Measurements from ENCODE around the gene MMS22L.
A peak's percentile ranks its signal among the peaks of the same experiment; 100 is the strongest.

The MMS22L gene, protein sequence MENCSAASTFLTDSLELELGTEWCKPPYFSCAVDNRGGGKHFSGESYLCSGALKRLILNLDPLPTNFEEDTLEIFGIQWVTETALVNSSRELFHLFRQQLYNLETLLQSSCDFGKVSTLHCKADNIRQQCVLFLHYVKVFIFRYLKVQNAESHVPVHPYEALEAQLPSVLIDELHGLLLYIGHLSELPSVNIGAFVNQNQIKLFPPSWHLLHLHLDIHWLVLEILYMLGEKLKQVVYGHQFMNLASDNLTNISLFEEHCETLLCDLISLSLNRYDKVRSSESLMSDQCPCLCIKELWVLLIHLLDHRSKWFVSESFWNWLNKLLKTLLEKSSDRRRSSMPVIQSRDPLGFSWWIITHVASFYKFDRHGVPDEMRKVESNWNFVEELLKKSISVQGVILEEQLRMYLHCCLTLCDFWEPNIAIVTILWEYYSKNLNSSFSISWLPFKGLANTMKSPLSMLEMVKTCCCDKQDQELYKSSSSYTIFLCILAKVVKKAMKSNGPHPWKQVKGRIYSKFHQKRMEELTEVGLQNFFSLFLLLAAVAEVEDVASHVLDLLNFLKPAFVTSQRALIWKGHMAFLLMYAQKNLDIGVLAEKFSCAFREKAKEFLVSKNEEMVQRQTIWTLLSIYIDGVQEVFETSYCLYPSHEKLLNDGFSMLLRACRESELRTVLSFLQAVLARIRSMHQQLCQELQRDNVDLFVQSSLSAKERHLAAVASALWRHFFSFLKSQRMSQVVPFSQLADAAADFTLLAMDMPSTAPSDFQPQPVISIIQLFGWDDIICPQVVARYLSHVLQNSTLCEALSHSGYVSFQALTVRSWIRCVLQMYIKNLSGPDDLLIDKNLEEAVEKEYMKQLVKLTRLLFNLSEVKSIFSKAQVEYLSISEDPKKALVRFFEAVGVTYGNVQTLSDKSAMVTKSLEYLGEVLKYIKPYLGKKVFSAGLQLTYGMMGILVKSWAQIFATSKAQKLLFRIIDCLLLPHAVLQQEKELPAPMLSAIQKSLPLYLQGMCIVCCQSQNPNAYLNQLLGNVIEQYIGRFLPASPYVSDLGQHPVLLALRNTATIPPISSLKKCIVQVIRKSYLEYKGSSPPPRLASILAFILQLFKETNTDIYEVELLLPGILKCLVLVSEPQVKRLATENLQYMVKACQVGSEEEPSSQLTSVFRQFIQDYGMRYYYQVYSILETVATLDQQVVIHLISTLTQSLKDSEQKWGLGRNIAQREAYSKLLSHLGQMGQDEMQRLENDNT

DNA sequence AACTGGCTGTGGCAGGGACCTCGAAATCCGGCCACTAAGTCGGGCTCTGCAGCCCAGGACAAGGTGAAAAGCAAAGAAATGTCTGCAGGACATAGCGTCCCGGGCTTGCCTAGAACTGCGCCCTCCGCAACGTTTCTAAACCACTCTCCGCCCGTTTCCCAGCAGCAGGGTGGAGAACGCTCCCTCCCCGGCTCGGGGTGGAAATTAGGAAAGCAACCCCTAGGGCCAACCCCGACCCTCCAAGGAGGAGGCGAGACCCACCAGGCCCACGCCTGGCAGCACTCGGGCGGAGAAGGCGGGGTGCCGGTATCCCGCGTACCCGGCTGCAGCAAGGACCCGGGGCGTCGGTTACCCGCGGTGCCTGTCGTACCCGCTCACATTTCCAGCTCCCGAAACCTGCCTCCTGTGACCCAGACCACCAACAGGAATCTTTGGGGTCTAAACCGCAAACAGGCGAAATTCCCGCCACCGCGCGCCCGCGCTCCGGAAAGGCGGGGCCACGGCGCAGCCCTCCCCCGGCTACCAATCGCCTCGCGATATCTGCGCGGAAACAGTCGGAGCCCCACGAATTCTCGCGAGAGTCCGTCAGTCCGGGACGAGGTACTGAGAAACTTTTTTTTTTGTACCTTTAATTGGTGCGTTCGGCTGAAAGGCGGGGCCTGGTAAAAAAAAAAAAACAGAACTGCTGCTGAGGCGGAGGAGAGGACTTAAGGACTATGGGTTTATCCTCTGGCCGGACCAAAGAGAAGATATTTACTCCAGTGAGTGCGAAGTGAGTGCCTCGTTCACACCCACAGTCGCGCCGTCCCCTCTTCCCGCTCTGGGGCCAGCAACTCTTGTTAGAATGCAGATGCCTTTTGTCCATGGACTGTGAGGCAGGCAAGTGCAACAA is at the start of gene MMS22L:
Gene MMS22L, minus strand, starts transcription at position 491 of the 892 bp plus-strand sequence. CDS start 739 bp downstream, outside the sequence.
- TF ChIP-seq, protein P1, sequence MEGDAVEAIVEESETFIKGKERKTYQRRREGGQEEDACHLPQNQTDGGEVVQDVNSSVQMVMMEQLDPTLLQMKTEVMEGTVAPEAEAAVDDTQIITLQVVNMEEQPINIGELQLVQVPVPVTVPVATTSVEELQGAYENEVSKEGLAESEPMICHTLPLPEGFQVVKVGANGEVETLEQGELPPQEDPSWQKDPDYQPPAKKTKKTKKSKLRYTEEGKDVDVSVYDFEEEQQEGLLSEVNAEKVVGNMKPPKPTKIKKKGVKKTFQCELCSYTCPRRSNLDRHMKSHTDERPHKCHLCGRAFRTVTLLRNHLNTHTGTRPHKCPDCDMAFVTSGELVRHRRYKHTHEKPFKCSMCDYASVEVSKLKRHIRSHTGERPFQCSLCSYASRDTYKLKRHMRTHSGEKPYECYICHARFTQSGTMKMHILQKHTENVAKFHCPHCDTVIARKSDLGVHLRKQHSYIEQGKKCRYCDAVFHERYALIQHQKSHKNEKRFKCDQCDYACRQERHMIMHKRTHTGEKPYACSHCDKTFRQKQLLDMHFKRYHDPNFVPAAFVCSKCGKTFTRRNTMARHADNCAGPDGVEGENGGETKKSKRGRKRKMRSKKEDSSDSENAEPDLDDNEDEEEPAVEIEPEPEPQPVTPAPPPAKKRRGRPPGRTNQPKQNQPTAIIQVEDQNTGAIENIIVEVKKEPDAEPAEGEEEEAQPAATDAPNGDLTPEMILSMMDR (IDR thresholded peaks at IDR 0.05; ENCODE audit: control insufficient read depth, insufficient read depth, low read depth, low read length, missing control alignments) = no peak
- H3K4me3 ChIP-seq (ENCODE audit: control insufficient read depth, low read depth, low read length) = peak within 1 kb of the TSS; percentile 62
- DNase-seq (ENCODE audit: low read depth) = peak; percentile 70

DNA sequence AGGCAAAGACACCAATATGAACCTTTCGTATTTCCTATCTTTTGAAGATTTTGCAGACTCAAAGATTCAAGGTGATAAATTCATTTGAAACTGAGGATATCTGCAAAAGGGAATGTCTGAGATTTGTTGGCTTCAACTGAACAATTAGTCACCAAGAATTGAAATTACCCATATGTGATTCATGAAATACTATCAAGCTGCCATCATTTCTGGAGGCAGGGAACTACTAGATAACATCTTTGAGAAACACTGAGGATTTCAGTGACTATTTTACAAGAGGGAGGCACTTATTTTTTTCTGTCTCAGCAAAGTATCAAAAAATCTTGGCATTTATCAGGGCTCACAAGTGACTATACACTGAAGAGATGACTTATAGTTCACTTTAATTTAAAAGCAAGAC is 39.8 kb upstream of the MMS22L start:
- peak; percentile 17 for DNase-seq (ENCODE audit: low read depth)
- H3K4me3 ChIP-seq (ENCODE audit: control insufficient read depth, low read depth, low read length) = no peak overlapping the region
- TF ChIP-seq, protein P1 (IDR thresholded peaks at IDR 0.05; ENCODE audit: control insufficient read depth, insufficient read depth, low read depth, low read length, missing control alignments) = no peak

DNA sequence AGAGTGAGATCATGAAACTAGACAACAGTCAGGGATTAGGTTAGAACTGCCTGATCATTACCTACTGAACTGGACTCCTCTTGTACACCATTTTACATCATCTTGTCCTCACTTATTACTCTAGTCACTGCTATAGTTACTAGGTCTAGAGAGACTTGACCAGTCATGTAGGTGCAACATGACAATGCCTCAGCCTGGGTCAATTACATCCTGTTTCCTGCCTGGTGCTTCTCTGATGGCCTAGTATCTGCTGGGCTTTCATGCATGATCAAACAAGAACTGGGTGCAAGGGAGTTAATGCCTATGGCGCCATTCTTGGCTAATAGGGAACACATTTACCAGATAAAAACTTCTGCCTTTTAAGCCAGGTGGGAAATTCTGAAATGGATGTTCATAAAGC is 39.2 kb upstream of the MMS22L start:
- TF ChIP-seq, protein P1 (IDR thresholded peaks at IDR 0.05; ENCODE audit: control insufficient read depth, insufficient read depth, low read depth, low read length, missing control alignments) = no peak
- DNase-seq (ENCODE audit: low read depth) = no peak
- no peak overlapping the region for H3K4me3 ChIP-seq (ENCODE audit: control insufficient read depth, low read depth, low read length)

DNA sequence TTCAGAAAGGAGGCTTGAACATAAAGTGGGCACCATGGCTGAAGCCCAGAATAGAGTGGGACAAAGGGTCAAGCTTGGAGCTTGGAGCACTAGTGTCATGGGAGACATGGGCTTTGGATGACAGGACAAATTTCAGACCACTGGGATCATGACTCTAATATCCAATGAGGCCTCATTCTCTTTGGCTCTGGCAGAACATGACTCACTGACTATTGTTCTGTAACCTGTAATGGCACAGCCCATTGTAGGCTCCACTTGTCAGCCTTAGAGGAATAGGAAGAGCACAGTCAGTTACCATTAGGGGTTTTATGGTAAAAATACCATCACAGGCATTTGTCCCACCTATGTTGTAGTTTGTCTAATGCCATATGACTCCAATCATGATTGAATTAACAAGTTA is 34.0 kb upstream of the MMS22L start:
- TF ChIP-seq, protein P1 (IDR thresholded peaks at IDR 0.05; ENCODE audit: control insufficient read depth, insufficient read depth, low read depth, low read length, missing control alignments) = no peak
- no peak for DNase-seq (ENCODE audit: low read depth)
- H3K4me3 ChIP-seq (ENCODE audit: control insufficient read depth, low read depth, low read length) = no peak overlapping the region

DNA sequence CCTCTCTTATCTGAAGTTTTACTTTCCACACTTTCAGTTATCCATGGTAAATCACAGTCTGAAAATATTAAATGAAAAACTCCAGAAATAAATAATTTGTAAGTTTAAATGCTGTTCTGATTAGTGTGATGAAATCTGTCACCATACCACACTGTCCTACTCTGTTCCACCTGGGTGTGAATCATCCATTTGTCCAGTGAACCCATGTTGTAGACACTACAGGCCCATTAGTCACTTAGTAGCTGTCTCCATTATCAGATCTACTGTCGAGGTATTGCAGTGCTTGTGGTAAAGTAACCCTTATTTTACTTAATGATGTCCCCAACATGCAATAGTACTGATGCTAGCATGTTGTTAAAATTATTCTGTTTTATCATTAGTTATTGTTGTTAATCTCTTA is 29.2 kb upstream of the MMS22L start:
- TF ChIP-seq, protein P1 (IDR thresholded peaks at IDR 0.05; ENCODE audit: control insufficient read depth, insufficient read depth, low read depth, low read length, missing control alignments) = no peak
- H3K4me3 ChIP-seq (ENCODE audit: control insufficient read depth, low read depth, low read length) = no peak overlapping the region
- no peak for DNase-seq (ENCODE audit: low read depth)
